Ishikawa (cell line): ENCODE measurements around the gene PTRH2.

Experiments used
- CEBPB ChIP-seq: IDR thresholded peaks from 2 replicates; pipeline ENCODE4 v1.6.1; 2012
- CREB1 ChIP-seq: IDR thresholded peaks from 2 replicates; pipeline ENCODE4 v1.6.1; 2012; ENCODE audit warnings: low read depth
- EGR1 ChIP-seq: IDR thresholded peaks from 2 replicates; pipeline ENCODE4 v1.6.1; 2012
- EP300 ChIP-seq: IDR thresholded peaks from 2 replicates; pipeline ENCODE4 v1.6.1; 2012; ENCODE audit warnings: borderline replicate concordance
- FOXM1 ChIP-seq: IDR thresholded peaks from 2 replicates; pipeline ENCODE4 v1.6.1; 2012; ENCODE audit warnings: low read depth, borderline replicate concordance
- MAX ChIP-seq: IDR thresholded peaks from 2 replicates; pipeline ENCODE4 v1.6.1; 2012
- NFIC ChIP-seq: IDR thresholded peaks from 2 replicates; pipeline ENCODE4 v1.6.1; 2012
- RAD21 ChIP-seq: IDR thresholded peaks from 2 replicates; pipeline ENCODE4 v1.6.1; 2012; ENCODE audit warnings: low read depth
- REST ChIP-seq: IDR thresholded peaks from 2 replicates; pipeline ENCODE4 v1.6.1; 2012; ENCODE audit warnings: low read depth, mild to moderate bottlenecking
- TAF1 ChIP-seq: IDR thresholded peaks from 2 replicates; pipeline ENCODE4 v1.6.1; 2012; ENCODE audit warnings: low read depth, mild to moderate bottlenecking
- TCF12 ChIP-seq: IDR thresholded peaks from 2 replicates; pipeline ENCODE4 v1.6.1; 2012; ENCODE audit warnings: low read depth
- TEAD4 ChIP-seq: IDR thresholded peaks from 2 replicates; pipeline ENCODE4 v1.6.1; 2012
- USF1 ChIP-seq: IDR thresholded peaks from 2 replicates; pipeline ENCODE4 v1.6.1; 2012
- YY1 ChIP-seq: IDR thresholded peaks from 2 replicates; pipeline ENCODE4 v1.6.1; 2012; ENCODE audit warnings: low read depth
- ZBTB7A ChIP-seq: IDR thresholded peaks from 2 replicates; pipeline ENCODE4 v1.6.1; 2012; ENCODE audit warnings: low read depth

PTRH2 gene

GRCh38 chr17:59714255-59714654, 7.0 kb upstream of the PTRH2 start:
- TF ChIP-seq TEAD4 (no peak), EP300 (no peak), NFIC (no peak)

GRCh38 chr17:59712862-59713261, 5.6 kb upstream of the PTRH2 start:
- TF ChIP-seq USF1 (no peak), FOXM1 (no peak), EGR1 (no peak), REST (no peak), RAD21 (no peak), TEAD4 (no peak), MAX (no peak), ZBTB7A (no peak), NFIC (no peak), CEBPB (no peak)

GRCh38 chr17:59711936-59712335, 4.7 kb upstream of the PTRH2 start:
- TF ChIP-seq USF1: no peak
- TF ChIP-seq TAF1: no peak
- no peak for TF ChIP-seq YY1
- TF ChIP-seq CEBPB: no peak
- TF ChIP-seq MAX: no peak
- no peak for TF ChIP-seq ZBTB7A
- no peak for TF ChIP-seq EGR1
- TF ChIP-seq REST: no peak
- TF ChIP-seq NFIC: no peak
- TF ChIP-seq CREB1: no peak

GRCh38 chr17:59707971-59708430, 771 bp upstream of the PTRH2 start:
- TF ChIP-seq EGR1: no peak
- TF ChIP-seq TCF12: no peak
- no peak for TF ChIP-seq USF1
- TF ChIP-seq REST: no peak
- TF ChIP-seq FOXM1: no peak
- no peak for TF ChIP-seq MAX
- no peak for TF ChIP-seq RAD21
- no peak for TF ChIP-seq TAF1

- TF ChIP-seq TCF12: no peak
- TF ChIP-seq CEBPB: no peak
- TF ChIP-seq REST: no peak
- TF ChIP-seq NFIC: no peak
- no peak for TF ChIP-seq USF1
- TF ChIP-seq TEAD4: no peak
- no peak for TF ChIP-seq CREB1
- TF ChIP-seq ZBTB7A: no peak
- no peak for TF ChIP-seq EGR1
- TF ChIP-seq FOXM1: no peak
These were observed 4.9 kb downstream of the PTRH2 start for GRCh38 chr17:59702304-59702703.
